AG09309 (cell line): ENCODE data around the gene GRN.
"Not testable (repeated sequence)": the region's sequence is repeated elsewhere in the genome, so short reads cannot be mapped to it uniquely, and the experiment has no call there.

Experiments used
- DNase-seq: peaks from one replicate; pipeline ENCODE4 v3.0.0-alpha.2; 2010; ENCODE audit warnings: low read depth
- H3K4me3 ChIP-seq: 2 replicates; pipeline ENCODE4 v1.5.1; 2011; ENCODE audit warnings: mild to moderate bottlenecking, low read depth, low read length, moderate library complexity; ENCODE audit not compliant: control insufficient read depth
- CTCF ChIP-seq: IDR thresholded peaks from 2 replicates; pipeline ENCODE4 v1.5.1; 2011; ENCODE audit warnings: mild to moderate bottlenecking, low read depth, low read length, inconsistent platforms; ENCODE audit not compliant: insufficient read depth, control insufficient read depth; ENCODE audit errors: missing control alignments

The GRN gene

GRCh38 chr17:44345454-44346026 lies 438 bp downstream of the GRN start:
- peak; percentile 70 for TF ChIP-seq CTCF
- no peak for DNase-seq

DNA sequence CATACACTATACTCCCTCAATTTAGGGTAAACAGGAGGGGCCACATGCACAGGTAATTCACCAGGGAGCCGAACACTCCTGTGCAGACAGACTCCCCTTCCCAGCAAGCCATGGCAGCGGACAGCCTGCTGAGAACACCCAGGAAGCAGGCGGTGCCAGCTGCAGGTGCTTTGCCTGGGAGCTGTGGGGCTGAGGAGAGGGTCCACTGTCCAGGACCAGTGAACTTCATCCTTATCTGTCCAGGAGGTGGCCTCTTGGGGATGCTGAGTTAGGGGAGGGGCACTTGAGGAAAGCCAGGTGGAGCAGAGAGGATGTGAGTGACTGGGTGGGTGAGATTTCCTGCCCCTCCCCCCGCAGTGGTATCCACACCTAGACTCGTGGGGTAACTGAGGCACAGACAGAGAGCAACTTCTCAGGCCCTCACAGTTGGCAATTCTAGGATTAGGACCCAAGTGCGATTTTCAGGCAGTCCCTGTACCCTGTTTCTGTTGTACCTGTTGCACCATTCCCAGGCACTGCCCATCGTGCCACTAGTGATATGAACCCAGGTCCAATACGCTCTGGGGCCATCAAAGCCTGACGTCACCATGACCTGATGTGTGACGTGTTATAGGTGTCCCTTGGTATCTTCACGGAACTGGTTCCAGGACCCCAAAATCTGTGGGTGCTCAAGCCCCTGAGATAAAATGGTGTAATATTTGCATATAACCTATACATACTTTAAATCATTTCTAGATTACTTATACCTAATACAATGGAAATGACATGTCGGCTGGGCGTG lies 1.2 kb downstream of the GRN start:
- H3K4me3 ChIP-seq: peak overlapping the region; percentile 92
- no peak for TF ChIP-seq CTCF
- DNase-seq: no peak

More at GRCh38 chr17:44345454-44346026, 438 bp downstream of the GRN start:
- peak overlapping the region; percentile 92 for H3K4me3 ChIP-seq

GRCh38 chr17:44347206-44348055 lies 2.3 kb downstream of the GRN start:
- not testable (repeated sequence) for H3K4me3 ChIP-seq, DNase-seq

DNA sequence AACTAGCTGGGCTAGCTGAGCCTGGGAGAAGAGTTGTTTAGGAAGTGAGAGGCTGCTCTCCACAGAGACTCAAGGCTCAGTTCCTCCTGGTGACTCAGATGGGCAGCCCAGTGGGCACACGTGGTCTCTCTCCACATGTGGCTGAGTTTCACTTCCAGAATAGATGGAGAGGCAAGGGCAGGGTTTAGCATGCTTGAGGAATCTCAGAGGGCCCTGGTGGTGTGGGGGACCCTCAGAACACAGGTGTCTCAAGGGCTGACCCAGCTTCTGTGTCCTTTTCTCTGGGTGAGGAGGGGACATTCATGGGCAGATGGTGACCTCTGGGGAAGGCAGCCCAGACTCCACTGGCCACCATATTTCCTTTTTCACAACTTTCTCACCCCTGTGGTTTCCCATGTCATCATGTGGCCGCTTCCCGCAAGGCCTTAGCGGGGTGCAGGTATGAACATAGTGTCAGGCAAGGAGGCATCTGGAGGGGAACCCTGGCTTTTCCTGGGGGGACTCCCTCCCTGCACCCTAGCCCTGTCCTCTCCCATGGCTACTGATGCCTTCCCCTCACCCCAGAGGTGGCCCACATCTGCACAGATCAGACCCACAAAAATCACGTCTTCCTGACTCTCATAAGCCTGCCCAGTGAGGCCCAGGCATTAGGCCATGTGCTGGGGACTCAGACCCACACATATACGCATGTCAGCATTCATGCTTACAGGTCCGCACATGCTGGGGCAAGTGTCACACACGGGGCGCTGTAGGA lies 3.3 kb downstream of the GRN start:
- no peak for DNase-seq
- TF ChIP-seq CTCF: no peak
- no peak overlapping the region for H3K4me3 ChIP-seq

- TF ChIP-seq CTCF: no peak
- H3K4me3 ChIP-seq: no peak overlapping the region
- no peak for DNase-seq
Observed at GRCh38 chr17:44348988-44349364, 3.9 kb downstream of the GRN start.

DNA sequence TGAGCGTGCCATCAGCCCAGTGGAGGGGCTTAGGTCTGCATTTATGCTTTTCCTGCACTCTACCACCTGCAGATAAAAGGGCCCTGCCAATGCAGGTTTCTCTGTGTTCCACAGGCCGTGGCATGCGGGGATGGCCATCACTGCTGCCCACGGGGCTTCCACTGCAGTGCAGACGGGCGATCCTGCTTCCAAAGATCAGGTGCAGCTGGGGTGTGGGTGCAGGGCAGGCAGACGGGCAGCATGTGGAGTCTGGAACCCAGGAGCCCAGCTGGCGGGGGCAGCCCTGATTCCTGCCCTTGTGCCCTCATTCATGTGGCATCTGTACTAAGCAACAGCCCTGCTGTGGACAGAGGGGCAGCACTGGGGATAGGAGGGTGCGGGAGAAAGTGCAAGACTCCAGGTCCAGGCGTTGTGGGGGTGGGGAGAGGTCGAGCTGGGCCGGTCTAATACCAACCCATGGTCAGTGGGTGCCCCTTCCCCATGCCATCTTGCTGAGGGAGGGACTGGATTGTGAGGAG lies 4.5 kb downstream of the GRN start:
- no peak for DNase-seq
- no peak for TF ChIP-seq CTCF
- H3K4me3 ChIP-seq: no peak overlapping the region
